ENCODE measurements around the gene AADAC.

GRCh38 chr3:151818361-151818760, 4.4 kb downstream of the AADAC start:
- no peak for TF ChIP-seq FOXP4 (CRISPR knock-in tag; IDR thresholded peaks at IDR 0.05)
- TF ChIP-seq ZNF18 (CRISPR knock-in tag; IDR thresholded peaks at IDR 0.05; ENCODE audit: insufficient replicate concordance): no peak
- TF ChIP-seq RARG (CRISPR knock-in tag; IDR thresholded peaks at IDR 0.05; ENCODE audit: low read depth): no peak
- no peak for TF ChIP-seq MNT (IDR thresholded peaks at IDR 0.05)
- TF ChIP-seq TAF15 (IDR thresholded peaks at IDR 0.05; ENCODE audit: low read depth, low read length, poor library complexity, severe bottlenecking): no peak
- no peak for TF ChIP-seq HDAC6 (IDR thresholded peaks at IDR 0.05; ENCODE audit: low read depth, low read length)
- no peak for TF ChIP-seq ZNF280B (CRISPR knock-in tag; IDR thresholded peaks at IDR 0.05; ENCODE audit: borderline replicate concordance)
- TF ChIP-seq EHMT2 (IDR thresholded peaks at IDR 0.05; ENCODE audit: borderline replicate concordance, low read depth, low read length): no peak
- TF ChIP-seq RXRA (CRISPR knock-in tag; IDR thresholded peaks at IDR 0.05): no peak
